Measurements from ENCODE around the gene HPN. TPM values are rescaled to one million over a fixed set of nuclear protein-coding genes. Genes with fewer than 3 reads are reported as not detected.

HPN gene
- total RNA-seq, 2 donors from 2014 or later = 2.5 to 7.2 TPM

DNA sequence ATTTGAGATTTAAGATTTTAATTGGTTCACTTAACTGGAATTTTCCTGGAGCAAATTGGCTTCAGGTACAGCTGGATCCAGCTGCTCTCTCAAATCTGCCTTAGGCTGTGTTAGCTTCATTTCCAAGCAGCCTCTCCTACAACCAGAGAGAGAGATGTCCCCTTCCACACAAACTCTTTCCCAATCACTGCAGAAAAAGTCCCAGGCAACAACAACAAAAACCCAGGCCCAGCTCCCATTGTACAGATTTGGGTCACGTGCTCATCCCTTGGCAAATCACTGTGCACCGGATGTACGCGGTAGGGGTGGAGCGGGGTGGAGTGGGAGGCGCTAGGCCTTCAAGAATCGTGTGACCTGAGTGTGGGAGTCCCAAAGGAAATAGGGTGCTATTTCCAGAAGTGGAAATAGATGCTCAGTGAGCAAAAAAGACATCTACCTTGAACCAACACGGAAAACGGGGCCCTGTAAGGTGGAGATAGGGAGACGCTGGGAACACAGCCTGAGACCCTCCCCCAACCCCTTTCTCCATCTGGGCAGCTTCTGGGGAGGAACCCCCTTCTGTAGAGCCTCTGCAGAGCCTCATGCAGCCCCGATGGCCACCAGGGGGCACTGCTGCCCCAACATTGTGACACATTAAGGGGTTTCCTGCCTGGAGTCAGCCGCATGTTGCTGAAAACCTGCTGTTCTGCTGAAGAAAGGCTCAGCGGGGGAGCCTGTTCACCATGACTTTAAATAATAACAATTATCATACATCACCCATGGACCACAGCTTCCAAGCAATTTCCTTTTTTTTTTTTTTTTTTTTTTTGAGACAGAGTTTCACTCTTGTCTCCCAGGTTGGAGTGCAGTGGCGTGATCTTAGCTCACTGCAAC, 25.4 kb downstream of the HPN start:
- peaks cover 0 to 8% of the 10 kb centered on the region in 2 donors for H3K9me3 ChIP-seq
- peak; percentile 89 for DNase-seq (ENCODE audit: low spot score)
- TF ChIP-seq, protein P1, sequence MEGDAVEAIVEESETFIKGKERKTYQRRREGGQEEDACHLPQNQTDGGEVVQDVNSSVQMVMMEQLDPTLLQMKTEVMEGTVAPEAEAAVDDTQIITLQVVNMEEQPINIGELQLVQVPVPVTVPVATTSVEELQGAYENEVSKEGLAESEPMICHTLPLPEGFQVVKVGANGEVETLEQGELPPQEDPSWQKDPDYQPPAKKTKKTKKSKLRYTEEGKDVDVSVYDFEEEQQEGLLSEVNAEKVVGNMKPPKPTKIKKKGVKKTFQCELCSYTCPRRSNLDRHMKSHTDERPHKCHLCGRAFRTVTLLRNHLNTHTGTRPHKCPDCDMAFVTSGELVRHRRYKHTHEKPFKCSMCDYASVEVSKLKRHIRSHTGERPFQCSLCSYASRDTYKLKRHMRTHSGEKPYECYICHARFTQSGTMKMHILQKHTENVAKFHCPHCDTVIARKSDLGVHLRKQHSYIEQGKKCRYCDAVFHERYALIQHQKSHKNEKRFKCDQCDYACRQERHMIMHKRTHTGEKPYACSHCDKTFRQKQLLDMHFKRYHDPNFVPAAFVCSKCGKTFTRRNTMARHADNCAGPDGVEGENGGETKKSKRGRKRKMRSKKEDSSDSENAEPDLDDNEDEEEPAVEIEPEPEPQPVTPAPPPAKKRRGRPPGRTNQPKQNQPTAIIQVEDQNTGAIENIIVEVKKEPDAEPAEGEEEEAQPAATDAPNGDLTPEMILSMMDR (IDR thresholded peaks at IDR 0.05) = peak; percentile 79 to 87
- no peaks in the 10 kb centered on the region for H3K27me3 ChIP-seq
- no peak overlapping the region for H3K4me3 ChIP-seq
- H3K4me1 ChIP-seq = peaks cover 0 to 9% of the 10 kb centered on the region in 2 donors
- no peaks in the 10 kb centered on the region for H3K36me3 ChIP-seq
- H3K27ac ChIP-seq = no peak overlapping the region

- TF ChIP-seq, protein P1 (IDR thresholded peaks at IDR 0.05) = no peak
- no peak overlapping the region for H3K4me3 ChIP-seq
- peak overlapping the region in 1 of 2 donors; percentile 12 for H3K27ac ChIP-seq
These were observed 27.6 kb downstream of the HPN start for GRCh38 chr19:35068941-35069634.

DNA sequence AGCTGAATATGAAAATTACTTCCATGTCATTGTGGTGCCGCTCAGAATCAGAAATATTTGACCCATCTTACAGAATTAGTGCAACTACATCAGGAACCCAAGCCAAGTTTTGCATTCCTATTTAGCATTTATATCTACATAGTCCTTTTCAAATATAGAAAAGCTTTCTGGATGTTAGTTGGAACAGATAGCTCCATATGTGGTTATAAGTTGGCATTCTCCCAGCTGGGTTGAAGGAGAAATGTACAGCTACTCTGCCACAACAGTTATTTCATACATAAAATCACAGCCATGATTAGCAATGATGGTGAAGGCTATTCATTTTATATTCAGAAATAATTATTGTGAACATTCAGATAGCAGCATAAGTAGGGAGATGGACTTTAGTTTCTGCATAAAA, 28.2 kb downstream of the HPN start:
- H3K9me3 ChIP-seq = peaks cover 0 to 8% of the 10 kb centered on the region in 2 donors
- no peaks in the 10 kb centered on the region for H3K36me3 ChIP-seq
- H3K27ac ChIP-seq = no peak overlapping the region
- H3K27me3 ChIP-seq = no peaks in the 10 kb centered on the region
- no peak for DNase-seq (ENCODE audit: low spot score)
- H3K4me1 ChIP-seq = peaks cover 0 to 9% of the 10 kb centered on the region in 2 donors
- TF ChIP-seq, protein P1 (IDR thresholded peaks at IDR 0.05) = no peak
- no peak overlapping the region for H3K4me3 ChIP-seq

More at GRCh38 chr19:35068941-35069634, 27.6 kb downstream of the HPN start:
- no peak for DNase-seq (ENCODE audit: low spot score)
- peaks cover 0 to 9% of the 10 kb centered on the region in 2 donors for H3K4me1 ChIP-seq
- no peaks in the 10 kb centered on the region for H3K36me3 ChIP-seq
- H3K9me3 ChIP-seq = peaks cover 0 to 8% of the 10 kb centered on the region in 2 donors
- H3K27me3 ChIP-seq = no peaks in the 10 kb centered on the region

DNA sequence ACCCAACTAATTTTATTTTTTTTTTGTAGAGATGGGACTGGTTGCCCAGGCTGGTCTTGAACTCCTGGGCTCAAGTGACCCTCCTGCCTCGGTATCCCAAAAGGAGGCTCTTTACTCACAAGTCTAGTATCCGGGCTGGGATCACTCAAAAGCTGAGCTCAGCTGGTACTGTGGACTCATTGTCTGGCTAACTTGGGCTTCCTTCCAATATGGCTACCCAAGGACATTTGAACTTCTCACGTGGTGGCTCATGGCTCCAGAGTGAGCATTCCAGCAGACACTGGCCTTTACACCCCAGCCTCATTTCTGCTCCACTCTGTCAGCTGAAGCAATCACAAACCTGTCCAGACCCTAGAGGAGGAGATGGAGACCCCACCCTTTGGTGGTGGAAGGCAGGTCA, 28.9 kb downstream of the HPN start:
- no peak overlapping the region for H3K27ac ChIP-seq
- no peak for DNase-seq (ENCODE audit: low spot score)
- TF ChIP-seq, protein P1 (IDR thresholded peaks at IDR 0.05) = no peak
- no peaks in the 10 kb centered on the region for H3K36me3 ChIP-seq
- H3K27me3 ChIP-seq = no peaks in the 10 kb centered on the region
- no peak overlapping the region for H3K4me3 ChIP-seq
- peaks cover 0 to 8% of the 10 kb centered on the region in 2 donors for H3K9me3 ChIP-seq
- peaks cover 0 to 9% of the 10 kb centered on the region in 2 donors for H3K4me1 ChIP-seq

- peaks cover 0 to 4% of the 10 kb centered on the region in 2 donors for H3K4me1 ChIP-seq
- DNase-seq (ENCODE audit: low spot score) = no peak
- H3K9me3 ChIP-seq = peaks cover 0 to 8% of the 10 kb centered on the region in 2 donors
- no peaks in the 10 kb centered on the region for H3K36me3 ChIP-seq
- H3K27me3 ChIP-seq = no peaks in the 10 kb centered on the region
- H3K4me3 ChIP-seq = no peak overlapping the region
- no peak overlapping the region for H3K27ac ChIP-seq
- TF ChIP-seq, protein P1 (IDR thresholded peaks at IDR 0.05) = no peak
These were observed 32.0 kb downstream of the HPN start for GRCh38 chr19:35073516-35073915.
